GM13976 (cell line): ENCODE measurements around the gene COMT.

Experiments
- DNase-seq: peaks from one replicate; pipeline ENCODE4 v3.0.0; 2012; ENCODE audit warnings: low spot score
- CTCF ChIP-seq: IDR thresholded peaks from 2 replicates; pipeline ENCODE4 v1.5.1; 2012; ENCODE audit warnings: borderline replicate concordance, mild to moderate bottlenecking; ENCODE audit not compliant: insufficient read depth; ENCODE audit errors: extremely low read depth, missing control alignments, control extremely low read depth
- in situ Hi-C: fragments of 300-500 bp; cut with MboI; formaldehyde crosslinking; loops from one replicate; pipeline ENCODE4 v1.12.0; 2022; ENCODE audit warnings: low sequenced_read_pairs, mixed read lengths, inconsistent platforms; ENCODE audit not compliant: unreplicated experiment

COMT gene

GRCh38 chr22:19984851-19985811 is 43.6 kb downstream of the COMT start:
- no peak for DNase-seq
- TF ChIP-seq CTCF, result no peak
- in situ Hi-C loops, result no loop called here

DNA sequence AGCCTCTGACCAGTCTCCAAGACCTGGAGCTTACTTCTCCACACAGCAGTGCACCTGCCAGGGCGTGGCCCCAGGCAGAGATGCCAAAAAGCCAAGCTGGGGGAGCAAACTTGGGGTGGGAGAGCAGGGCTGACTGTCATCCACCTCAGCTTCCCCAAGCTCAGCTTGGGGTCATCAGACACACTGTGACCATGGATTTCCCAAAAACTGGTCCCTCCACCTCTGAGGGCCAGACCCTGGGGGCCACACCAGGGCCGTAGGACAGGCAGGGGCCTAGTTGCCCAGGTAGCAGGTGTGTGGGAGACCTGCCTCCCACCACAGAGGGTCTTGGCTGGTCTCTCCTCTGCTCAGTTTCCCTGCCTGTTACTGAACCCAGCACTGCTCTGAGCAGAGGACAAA is 44.4 kb downstream of the COMT start:
- TF ChIP-seq CTCF, result no peak
- in situ Hi-C loops, result no loop called here
- DNase-seq, result no peak

DNA sequence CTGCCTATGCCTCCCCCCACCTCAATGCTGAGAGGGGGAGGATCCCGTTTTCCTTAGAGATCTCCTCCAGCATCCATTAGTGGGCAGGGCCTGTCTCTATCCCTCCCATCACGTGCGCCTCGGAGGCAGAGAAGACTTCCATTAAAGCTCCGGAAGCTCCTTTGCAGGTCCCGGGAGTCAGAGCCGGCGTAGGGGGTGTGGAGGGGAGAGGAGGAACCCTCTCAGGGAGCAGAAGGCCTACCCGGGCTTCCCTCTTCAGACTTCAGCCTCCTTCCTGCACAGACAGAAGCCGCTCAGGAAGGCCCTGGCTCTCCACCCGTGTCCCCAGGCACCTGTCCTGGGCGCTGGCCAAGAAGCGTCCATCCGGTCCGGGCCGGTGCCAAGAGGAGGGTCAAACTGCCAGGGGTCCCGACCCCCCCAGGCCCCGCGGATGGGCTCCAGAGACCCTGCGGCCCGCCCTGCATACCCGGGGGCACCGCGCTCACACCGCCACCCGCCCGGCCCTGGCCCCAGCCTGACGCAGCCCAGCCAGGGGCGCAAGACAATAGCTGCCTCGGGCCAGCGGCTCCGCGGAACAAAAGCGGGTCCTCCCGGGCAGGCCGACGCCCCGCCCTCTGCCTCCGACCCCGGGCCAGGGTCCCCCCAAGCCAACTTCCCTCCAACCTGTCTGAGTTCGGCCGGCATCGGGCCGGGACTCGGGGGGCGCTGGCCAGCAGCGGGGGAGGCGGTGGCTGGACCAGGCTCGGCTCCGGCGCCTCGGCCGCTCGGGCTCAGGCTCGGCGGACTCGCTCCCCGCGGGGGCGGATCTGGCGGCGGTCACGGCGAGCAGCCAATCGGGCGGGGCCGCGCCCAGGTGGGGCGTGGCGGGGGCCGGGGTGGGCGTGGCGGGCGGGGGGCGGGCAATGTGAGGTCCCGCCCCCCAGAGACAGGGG is 45.1 kb downstream of the COMT start:
- DNase-seq, result peak; percentile 98
- in situ Hi-C loops, result no loop called here
- TF ChIP-seq CTCF, result no peak

DNA sequence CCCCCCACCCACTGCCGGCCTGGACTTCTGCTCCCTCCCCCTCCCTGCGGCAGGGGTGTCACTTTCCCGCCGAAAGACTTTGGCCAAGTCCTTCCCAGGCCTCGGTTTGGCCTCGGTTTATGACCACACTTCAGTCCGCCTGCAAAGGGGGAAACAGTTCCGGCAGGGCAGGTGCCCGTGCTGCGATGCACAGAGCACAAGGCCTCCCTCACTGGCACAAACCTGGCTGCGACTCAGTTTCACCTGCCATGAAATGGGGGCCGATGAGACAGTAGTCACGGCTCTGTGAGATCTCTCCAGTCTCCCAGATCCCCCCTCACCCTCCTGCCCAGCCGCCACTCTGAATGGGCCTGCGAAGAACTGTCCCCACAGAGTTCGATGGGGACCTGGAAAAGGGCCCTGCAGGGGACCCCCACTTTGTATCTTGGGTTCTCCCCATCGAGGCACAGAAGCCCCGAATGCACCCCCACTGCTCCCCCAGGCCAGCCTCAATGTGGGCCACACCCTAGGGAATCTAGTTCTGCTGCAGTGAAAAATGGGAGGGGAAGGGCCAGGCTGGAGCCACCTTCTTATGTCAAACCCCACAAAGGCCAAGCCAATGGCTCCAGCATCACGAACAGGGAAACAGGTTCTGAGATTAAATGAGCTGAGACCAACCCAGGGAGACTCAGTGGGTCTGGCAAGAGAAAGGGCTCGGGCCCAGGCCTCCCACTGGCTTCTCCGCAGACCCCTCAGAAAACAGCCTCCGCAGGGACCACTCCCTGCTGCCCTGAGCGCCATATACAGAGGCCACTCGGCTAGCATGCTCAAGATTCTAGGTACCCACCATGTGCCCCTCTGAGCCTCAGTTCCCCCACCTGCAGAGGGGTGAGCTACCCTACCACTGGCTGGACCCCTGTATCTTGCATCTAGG is 46.1 kb downstream of the COMT start:
- no peak for DNase-seq
- in situ Hi-C loops, result no loop called here
- no peak for TF ChIP-seq CTCF

- TF ChIP-seq CTCF, result no peak
- in situ Hi-C loops, result no loop called here
- DNase-seq, result no peak
Observed at GRCh38 chr22:19988331-19988808, 46.8 kb downstream of the COMT start.
